ENCODE data around the gene F12.
A peak's percentile ranks its signal among the peaks of the same experiment; 100 is the strongest.

Gene F12

GRCh38 chr5:177410575-177410974, 1.2 kb upstream of the F12 start:
- DNase-seq, result no peak

- DNase-seq, result no peak
These were observed 3.6 kb downstream of the F12 start for GRCh38 chr5:177405805-177406204.

GRCh38 chr5:177405312-177405711, 4.1 kb downstream of the F12 start:
- no peak for DNase-seq

- DNase-seq, result peak in 1 of 2 experiments; percentile 29
These were observed 4.7 kb downstream of the F12 start for GRCh38 chr5:177404641-177405179.

- DNase-seq, result peak; percentile 56 to 78
These were observed 5.3 kb downstream of the F12 start for GRCh38 chr5:177403792-177404640.

GRCh38 chr5:177403102-177403791, 6.1 kb downstream of the F12 start:
- peak in 1 of 2 experiments; percentile 49 for DNase-seq

- peak; percentile 89 to 95 for DNase-seq
These were observed 6.9 kb downstream of the F12 start for GRCh38 chr5:177402271-177403043.

GRCh38 chr5:177399997-177400868, 9.1 kb downstream of the F12 start, which contains the start of gene PFN3:
Gene PFN3 (minus strand): TSS chr5:177400661. CDS start chr5:177400576, 85 bp downstream.
- no peak for DNase-seq

- no peak for DNase-seq
These were observed 11.4 kb downstream of the F12 start for GRCh38 chr5:177397875-177398390.

- DNase-seq, result no peak
These were observed 12.6 kb downstream of the F12 start for GRCh38 chr5:177396807-177397206.

GRCh38 chr5:177396078-177396477, 13.3 kb downstream of the F12 start:
- DNase-seq, result no peak

- DNase-seq, result no peak
These were observed 15.4 kb downstream of the F12 start for GRCh38 chr5:177393990-177394389.

- DNase-seq, result no peak
These were observed 16.1 kb downstream of the F12 start for GRCh38 chr5:177393206-177393765.

GRCh38 chr5:177392765-177393164, 16.6 kb downstream of the F12 start:
- DNase-seq, result no peak

- peak; percentile 76 to 85 for DNase-seq
These were observed 18.7 kb downstream of the F12 start for GRCh38 chr5:177390363-177391300.

GRCh38 chr5:177389241-177390169, 19.9 kb downstream of the F12 start:
- peak in 1 of 2 experiments; percentile 17 for DNase-seq

- DNase-seq, result no peak
These were observed 20.8 kb downstream of the F12 start for GRCh38 chr5:177388521-177389052.

GRCh38 chr5:177387405-177387804, 22.0 kb downstream of the F12 start:
- no peak for DNase-seq

GRCh38 chr5:177386542-177386941, 22.8 kb downstream of the F12 start:
- DNase-seq, result no peak

Measured in SHP77 (cell line).